ENCODE results near the gene MAN2B1.
"Not testable (repeated sequence)": the region's sequence is repeated elsewhere in the genome, so short reads cannot be mapped to it uniquely, and the experiment has no call there.

DNA sequence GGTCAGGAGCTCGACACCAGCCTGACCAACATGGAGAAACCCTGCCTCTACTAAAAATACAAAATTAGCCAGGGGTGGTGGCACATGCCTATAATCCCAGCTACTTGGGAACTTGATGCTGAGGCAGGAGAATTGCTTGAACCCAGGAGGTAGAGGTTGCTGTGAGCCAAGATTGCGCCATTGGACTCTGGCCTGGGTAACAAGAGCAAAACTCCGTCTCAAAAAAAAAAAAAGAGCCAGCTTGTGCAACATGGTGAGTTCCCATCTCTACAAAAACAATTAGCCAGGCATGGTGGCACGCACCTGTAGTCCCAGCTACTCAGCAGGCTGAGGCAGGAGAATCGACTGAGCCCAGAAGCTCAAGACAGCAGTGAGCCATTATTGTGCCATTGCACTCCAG is 11.5 kb upstream of the MAN2B1 start:
- TF ChIP-seq, protein P1, sequence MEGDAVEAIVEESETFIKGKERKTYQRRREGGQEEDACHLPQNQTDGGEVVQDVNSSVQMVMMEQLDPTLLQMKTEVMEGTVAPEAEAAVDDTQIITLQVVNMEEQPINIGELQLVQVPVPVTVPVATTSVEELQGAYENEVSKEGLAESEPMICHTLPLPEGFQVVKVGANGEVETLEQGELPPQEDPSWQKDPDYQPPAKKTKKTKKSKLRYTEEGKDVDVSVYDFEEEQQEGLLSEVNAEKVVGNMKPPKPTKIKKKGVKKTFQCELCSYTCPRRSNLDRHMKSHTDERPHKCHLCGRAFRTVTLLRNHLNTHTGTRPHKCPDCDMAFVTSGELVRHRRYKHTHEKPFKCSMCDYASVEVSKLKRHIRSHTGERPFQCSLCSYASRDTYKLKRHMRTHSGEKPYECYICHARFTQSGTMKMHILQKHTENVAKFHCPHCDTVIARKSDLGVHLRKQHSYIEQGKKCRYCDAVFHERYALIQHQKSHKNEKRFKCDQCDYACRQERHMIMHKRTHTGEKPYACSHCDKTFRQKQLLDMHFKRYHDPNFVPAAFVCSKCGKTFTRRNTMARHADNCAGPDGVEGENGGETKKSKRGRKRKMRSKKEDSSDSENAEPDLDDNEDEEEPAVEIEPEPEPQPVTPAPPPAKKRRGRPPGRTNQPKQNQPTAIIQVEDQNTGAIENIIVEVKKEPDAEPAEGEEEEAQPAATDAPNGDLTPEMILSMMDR (IDR thresholded peaks at IDR 0.05; ENCODE audit: control extremely low read depth in 1 of 3, insufficient read depth in 1 of 3, low read depth in 1 of 3, low read length in 3 of 3), result not testable (repeated sequence)
- TF ChIP-seq SUZ12 (IDR thresholded peaks at IDR 0.05; ENCODE audit: low read length); POLR2AphosphoS5 (IDR thresholded peaks at IDR 0.05; ENCODE audit: low read depth, low read length); SIN3A (conservative IDR thresholded peaks at IDR 0.05 in 1 of 2, IDR thresholded peaks at IDR 0.05 in 1 of 2; ENCODE audit: low read depth in 1 of 2, low read length in 2 of 2); CHD1 (IDR thresholded peaks at IDR 0.05; ENCODE audit: low read depth, low read length); TAF1 (IDR thresholded peaks at IDR 0.05; ENCODE audit: low read depth, low read length): not testable (repeated sequence)
